CD4-positive, alpha-beta T cell treated with Interleukin-6 for 4 hours (primary cell): ENCODE measurements around the gene LPCAT1.
"Not testable (repeated sequence)": the region's sequence is repeated elsewhere in the genome, so short reads cannot be mapped to it uniquely, and the experiment has no call there.

Experiments
- DNase-seq: peaks from one replicate; pipeline ENCODE4 v3.0.0-alpha.2; 2020; ENCODE audit warnings: mixed read lengths

The LPCAT1 gene

DNA sequence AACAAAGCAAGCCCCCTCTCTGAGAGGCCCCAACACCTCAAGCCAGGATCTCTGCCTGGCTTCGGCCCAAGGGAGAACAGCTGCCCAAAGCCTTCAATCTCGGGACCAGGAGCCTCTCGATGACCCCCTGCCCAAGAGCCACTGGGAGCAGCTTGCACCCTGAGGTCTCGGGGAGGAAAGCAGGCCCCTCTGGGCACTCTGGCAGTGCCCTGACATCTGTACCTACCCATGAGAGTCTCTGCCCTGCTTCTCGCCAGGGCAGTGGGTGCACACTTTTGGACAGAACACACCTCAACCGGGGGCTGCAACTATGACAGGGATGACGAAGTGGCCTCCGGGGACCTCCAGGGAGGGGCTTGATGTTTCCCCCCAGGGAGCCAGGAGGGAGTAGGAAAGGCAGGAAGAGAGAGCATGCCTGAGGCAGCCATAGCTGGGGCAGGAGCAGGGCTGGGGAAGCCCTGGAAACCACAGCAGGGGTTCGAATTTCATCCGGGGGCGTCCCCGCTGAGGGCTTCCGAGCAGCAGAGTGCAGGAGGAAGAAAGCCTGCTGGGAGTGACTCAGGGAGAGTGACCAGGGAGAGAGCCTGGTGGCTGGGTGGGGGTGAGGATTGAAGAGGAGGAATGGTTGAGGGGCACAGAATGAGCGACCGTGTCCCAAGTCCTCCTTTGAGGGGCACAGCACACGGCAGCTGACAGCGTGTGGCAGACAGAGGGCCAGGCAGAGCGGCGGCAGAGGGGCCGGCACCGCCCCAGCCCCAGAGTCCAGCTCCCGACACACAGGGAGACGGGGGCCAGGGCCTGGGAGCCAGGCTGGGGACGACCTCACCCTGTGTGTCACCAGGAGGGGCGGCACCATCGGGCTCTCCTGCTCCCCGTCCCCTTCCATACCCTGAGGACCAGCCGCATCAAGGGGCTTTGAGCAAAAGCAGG, 1.8 kb downstream of the LPCAT1 start:
- no peak for DNase-seq

DNA sequence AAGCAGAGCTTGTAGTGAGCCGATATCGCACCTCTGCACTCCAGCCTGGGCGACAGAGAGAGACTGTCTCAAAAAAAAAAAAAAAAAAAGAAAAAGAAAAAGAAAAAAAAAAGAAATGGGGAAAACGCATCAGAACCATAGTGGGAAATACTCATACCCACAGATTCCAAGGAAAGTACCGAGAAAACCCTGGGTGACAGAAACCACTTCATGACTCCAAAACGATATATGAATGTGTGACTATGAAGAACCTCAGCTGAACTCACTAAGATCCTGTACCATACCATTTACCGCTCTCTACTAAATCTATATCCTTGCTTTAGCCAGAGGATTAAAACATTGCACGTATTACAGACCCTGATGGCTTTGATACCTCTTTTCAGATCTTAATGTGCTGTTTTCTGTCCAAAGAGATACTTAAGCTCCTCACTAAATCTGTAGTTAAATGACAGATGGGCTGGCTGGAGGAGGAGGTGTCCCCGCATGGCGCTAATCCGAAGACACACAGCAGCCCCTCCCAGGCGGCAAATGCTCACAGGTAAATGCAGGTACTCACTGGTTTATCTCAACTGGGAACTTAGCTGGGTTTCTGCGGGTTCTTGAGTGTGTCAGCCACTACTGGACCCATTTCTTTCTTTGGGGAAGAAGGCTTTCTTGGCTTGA, 2.8 kb downstream of the LPCAT1 start:
- DNase-seq, result no peak

DNA sequence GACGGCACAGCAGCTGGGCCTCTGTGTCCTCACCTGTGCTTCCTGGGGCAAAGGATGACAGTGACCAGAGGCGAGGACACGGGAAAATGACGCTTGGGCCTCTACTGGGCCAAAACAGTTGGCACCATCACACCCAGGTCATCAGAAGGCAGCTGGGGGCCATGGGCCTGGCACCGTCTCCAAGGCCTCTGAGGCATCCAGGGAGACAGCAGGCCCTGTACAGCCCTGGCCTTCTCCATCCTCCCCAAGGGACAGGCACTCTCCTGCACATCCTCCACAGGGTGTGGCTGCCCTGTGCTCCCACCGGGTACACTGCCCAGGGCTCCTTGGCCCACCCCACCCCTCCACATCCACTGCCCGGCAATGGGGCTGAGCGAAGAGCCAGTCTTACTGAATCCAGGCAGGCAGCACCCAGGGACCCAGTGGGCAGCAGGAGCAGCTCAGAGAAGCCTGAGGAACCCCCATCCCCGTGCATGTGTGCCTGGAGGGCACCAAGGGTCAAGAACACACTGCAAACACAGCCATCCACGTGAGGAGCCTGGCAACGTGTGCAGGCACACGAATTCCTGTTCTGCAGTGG, 4.0 kb downstream of the LPCAT1 start:
- DNase-seq, result no peak

GRCh38 chr5:1517838-1518237, 5.9 kb downstream of the LPCAT1 start:
- DNase-seq, result no peak

DNA sequence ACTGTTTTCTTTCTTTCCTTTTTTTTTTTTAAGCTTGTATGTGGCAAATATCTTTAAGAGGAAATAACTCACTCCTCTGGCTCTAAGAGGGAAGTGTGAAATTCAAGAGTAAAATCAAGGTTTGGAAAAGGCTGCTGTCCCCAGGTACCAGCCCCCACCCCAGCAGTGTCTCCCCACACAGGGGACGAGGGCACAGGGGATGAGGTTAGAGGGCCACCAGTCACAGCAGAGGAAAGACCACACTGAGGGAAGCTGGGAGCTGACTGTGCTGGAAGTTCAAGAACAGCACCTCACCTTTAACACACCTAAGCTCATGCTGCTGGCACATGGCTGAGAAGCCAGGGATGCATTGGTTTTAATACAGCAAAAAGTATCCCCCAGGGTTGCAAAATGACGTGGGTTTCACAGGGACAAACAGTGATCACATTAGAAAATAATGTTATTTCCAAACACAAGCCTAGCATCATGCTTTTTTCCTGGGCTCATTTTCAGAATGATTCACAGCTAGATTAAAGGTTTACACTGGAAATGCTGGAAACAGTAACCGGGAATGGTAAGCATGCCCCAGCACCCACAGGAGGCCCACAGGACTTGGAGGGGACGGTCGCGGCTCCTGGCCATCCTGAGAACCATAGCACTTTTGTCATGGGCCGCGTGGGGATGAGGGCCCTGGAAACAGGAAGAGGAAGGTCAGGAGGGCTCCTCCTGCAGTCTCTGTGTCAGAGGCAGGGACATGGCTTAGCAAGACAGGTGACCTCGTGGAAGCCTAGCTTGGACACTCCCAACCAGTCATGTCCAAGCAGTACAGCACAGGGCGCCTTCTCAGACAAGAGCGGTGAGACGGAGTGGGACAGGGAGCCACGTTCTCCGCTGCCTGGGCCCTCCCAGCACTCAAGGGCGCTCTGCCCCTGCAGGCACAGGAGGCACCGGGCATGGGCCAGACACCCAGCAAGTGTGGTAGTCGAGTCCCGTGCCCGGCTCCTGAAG, 6.9 kb downstream of the LPCAT1 start:
- DNase-seq, result no peak

GRCh38 chr5:1515921-1516571, 7.7 kb downstream of the LPCAT1 start:
- no peak for DNase-seq

DNA sequence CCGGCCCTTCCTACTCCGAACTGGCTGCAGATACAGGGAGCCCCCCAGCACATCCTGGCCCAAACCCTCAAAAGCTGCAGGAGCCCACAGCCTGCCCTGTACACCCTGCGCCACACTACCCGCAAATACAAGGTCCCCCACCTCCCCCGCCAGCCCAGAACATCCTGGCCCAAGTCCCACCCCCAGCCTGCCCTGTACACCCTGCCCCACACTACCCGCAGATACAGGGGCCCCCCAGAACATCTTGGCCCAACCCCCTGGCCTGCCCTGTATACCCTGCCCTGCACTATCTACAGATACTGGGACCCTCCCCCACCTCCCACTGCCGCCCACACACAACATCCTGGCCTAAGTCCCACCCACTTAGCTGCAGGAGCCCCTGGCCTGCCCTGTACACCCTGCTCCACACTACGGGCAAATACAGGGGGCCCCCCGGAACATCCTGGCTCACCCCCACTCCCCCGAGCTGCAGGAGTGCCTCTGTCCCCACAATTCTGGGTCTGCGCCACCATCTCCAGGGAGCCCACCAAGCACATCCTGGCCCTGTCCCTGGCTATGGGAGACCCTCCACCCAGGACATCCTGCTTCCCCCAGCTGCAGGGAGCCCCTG, 8.3 kb downstream of the LPCAT1 start:
- no peak for DNase-seq

DNA sequence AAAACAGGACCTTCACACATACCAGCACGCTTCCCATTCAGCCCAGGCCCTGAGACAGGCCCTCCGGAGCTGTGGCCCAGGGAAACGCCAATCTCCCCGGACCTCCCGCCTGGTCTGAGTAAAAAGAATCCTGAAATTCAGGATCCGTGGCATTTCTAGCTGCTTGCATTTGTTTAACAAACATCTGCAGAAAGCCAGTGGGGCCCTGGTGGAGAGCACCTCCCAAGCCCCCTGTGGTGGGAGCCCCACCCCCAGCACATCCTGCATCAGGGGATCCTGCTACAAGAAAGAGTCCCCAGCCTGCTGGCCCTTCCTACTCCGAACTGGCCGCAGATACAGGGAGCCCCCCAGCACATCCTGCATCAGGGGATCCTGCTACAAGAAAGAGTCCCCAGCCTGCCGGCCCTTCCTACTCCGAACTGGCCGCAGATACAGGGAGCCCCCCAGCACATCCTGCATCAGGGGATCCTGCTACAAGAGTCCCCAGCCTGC, 8.9 kb downstream of the LPCAT1 start:
- DNase-seq, result not testable (repeated sequence)

- DNase-seq, result no peak
Observed at GRCh38 chr5:1514027-1514818, 9.5 kb downstream of the LPCAT1 start.

GRCh38 chr5:1513326-1514026, 10.3 kb downstream of the LPCAT1 start:
- no peak for DNase-seq

- DNase-seq, result no peak
Observed at GRCh38 chr5:1512541-1513291, 11.0 kb downstream of the LPCAT1 start.

DNA sequence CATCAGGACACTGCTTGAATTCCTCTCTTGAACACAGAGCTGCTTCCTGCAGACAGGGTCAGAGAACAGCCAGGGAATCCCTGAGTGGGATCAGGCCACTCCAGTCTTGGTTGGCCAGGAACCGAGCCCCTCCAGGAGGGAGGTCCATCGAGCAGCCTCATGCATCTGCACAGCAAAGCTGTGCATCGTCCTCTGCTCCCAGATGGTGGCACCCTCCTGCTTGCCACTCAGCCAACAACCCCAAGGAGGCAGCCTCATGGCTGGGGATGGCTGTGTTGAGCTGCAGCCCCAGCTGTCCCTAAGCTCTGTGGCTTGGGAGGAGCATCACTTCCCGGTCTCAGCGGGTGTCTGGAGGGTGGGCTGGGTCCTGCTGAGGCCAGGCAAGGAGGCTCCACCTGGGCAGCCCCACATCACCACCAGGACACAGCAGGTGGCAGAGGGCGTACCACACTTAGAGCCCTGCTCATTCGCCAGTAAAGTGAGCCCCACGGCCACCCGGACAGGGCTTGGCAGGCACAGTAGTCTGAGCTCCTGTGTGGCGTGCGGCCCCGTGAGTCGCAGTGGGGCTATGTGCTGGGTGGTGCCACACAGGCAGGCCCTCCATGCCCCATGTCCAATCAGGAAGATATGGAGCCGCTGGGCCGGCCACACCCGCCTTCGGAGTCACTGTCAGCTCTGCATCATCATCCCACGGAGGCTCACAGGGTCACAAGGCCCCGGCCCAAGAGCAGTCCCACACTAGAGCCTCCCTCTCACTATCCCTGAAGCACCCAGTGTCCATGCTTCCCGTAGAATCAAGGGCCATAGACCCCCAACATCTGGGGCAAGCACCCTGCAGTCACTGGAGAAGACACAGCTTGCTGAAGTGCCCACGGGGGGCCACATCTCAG, 11.9 kb downstream of the LPCAT1 start:
- no peak for DNase-seq

DNA sequence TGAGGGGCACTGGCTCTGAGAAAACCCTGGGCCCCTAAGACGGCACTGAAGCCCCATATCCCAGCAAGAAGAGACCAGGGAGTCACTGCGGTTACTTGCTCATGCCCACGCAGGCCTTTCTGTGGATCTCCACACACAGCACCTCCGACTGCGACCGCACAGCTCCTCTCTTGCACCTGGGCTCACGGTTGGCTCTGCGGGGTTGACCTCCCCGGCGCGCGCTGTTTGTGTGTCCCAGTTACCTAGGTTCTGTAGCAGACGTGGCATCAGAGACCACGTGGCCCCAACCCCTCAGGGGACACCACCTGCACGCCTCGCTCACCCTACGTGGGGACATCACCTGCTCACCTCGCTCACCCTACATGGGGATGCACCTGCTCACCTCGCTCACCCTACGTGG, 12.7 kb downstream of the LPCAT1 start:
- DNase-seq, result no peak

DNA sequence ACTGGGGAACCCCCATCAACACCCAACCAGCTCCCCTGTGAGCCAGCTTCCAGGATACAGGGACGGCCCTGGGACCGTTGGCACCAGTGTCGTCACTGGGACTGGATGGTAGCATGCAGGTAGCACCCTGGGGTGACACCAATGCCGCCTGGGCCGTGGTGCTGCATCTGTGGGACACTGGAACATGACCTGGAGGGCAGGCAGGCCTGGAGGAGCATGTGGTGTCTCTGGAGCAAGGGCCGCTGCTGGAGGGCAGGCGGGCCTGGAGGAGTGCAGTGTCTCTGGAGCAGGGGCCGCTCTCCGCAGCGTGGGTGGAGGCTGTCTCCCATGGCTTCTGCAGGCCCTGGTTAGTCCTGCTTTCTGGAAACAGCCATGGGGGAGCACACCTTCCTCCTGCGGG, 13.1 kb downstream of the LPCAT1 start:
- DNase-seq, result no peak

DNA sequence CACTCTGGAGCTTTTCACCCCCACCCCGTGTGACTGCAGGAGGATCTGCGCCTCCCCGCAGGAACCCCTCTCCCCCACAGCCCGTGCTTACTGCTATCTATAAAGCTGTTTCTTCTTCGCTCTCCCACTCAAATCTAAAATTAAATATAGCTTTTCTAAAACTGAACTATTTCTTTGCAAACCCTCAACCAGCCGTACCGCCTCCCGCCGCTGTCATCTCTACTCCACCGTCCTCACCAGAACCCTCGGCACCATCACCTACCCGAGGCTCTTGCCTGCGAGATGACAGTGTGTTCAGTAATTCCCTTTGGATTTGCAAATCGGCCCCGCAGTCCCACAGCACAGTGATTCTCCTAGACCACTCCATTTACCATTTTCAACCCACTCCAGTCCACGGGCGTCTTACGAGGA, 13.6 kb downstream of the LPCAT1 start:
- DNase-seq, result no peak

DNA sequence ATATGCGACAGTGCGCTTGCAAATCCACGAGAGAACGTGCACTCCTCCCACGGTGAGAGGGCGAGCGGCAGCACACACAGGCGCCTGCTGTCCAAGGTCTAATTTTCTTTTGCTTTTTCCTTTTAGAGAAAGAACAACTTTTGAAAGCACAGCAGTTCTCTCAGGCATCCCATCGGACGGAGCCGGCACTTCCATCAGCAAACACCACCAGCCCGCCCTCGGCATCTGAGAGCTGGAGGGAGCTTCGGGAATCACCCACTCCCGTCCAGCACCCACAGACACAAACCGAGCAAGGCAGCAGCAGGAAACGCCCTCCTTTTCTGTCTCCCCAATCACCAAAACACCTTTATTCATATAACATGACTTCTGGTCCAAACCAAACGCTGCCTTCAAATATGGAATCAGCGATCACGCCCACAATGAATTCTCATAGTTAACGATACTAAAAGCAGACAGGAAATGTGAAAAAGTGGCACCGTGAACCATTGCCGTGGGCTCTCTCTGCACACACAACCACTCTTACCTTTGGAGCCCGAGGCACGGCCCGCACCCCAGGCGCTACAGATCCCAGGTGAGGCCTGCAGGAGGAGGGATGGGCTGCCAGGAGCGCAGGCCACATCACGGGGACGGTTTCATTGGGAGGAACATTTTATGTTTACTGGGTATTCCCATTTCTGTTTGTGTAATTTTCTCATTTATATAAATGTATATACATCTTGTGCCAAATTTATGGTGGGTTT, 14.2 kb downstream of the LPCAT1 start:
- no peak for DNase-seq

- DNase-seq, result no peak
Observed at GRCh38 chr5:1508659-1509290, 15.0 kb downstream of the LPCAT1 start.
